A549 treated with GW870086 at 1 μM for 4 hours (cell line): ENCODE results near the gene SMARCC1. TPM values are rescaled to one million over a fixed set of nuclear protein-coding genes. Genes with fewer than 3 reads are reported as not detected.

Experiments used
- total RNA-seq: library from RNA; stranded (reverse); fragments of 200-300 nt; extraction: Qiagen RNA extraction; gene quantifications from 5 replicates; pipeline ENCODE4 v1.2.3, GENCODE V29; 2022; ENCODE audit warnings: low read depth

The SMARCC1 gene
- total RNA-seq = 20.1 to 26.6 TPM (median 25.4 TPM) in 5 replicates

GRCh38 chr3:47781685-47782445, at the start of gene SMARCC1:
TSS of gene SMARCC1 (minus strand) at chr3:47781893. CDS start at chr3:47781797, 96 bp downstream.

GRCh38 chr3:47802734-47803479, 21.2 kb upstream of the SMARCC1 start, which contains the start of gene DHX30:
TSS of gene DHX30 (plus strand) at chr3:47803138. CDS start at chr3:47810684, 7,546 bp downstream.

GRCh38 chr3:47578691-47579632, 202.7 kb downstream of the SMARCC1 start, which contains the start of gene CSPG5:
TSS of gene CSPG5 (minus strand) at chr3:47578865. CDS start at chr3:47578693, 172 bp downstream.

Other genes with a start within 250 kb of the SMARCC1 start
- 0.96 to 1.2 TPM (median 1.1 TPM) in 5 replicates for gene CSPG5, start 203.0 kb downstream of the SMARCC1 start, total RNA-seq
- 38.6 to 47.3 TPM (median 43.7 TPM) in 5 replicates for gene DHX30, start 21.2 kb upstream of the SMARCC1 start, total RNA-seq
- gene MAP4, start 234.5 kb upstream of the SMARCC1 start, total RNA-seq = 89.0 to 106 TPM (median 97.8 TPM) in 5 replicates